GF-D8 (cell line): ENCODE data around the gene ATG13.
"Not testable (repeated sequence)": the region's sequence is repeated elsewhere in the genome, so short reads cannot be mapped to it uniquely, and the experiment has no call there.

Experiments used
- DNase-seq: peaks from one replicate; lab custom pipeline; 2025; lab: John Stamatoyannopoulos, UW

ATG13 gene

DNA sequence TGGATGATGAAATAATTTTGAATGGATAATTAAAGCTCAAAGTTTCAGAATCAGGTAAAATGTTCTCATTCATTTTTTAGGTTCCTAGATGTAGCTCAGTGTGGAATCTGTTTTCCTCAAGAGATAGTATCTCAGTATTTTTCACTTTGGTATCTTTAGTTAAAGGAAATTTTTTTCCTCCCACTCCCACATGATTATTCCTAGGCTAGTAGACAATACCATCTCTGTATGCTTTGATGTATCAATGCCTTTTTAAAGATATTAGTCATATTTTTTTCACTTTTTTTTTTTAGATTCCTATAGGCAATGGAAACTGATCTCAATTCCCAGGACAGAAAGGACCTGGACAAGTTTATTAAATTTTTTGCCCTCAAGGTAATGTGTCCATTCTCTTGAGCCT lies 26.6 kb downstream of the ATG13 start:
- no peak for DNase-seq

DNA sequence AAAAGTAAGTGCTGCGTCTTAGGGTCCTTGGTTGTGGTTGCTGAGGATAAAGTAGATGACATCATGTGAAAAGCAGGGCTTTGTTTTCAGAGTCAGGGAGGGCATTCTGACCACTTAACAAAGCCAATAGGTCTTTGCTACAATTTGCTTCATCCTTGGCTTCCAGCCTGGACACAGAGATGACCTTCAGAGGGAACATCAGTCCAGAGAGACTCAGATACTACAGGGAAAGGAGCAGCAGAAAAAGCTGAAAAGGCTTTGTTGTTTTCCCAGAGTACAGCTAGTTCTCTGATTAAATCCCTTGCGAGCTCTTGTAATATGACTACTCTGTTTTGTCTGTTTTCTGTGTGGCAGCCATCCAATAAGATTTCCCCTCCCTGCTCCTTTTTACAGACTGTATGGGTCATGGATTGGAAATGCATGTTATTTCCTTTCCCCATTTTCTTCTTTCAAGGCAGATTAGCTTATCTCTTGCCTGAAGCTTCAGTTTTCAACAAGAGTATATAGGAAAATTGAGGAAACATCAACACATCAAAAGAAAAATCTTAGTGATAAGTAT lies 31.9 kb downstream of the ATG13 start:
- DNase-seq = no peak

DNA sequence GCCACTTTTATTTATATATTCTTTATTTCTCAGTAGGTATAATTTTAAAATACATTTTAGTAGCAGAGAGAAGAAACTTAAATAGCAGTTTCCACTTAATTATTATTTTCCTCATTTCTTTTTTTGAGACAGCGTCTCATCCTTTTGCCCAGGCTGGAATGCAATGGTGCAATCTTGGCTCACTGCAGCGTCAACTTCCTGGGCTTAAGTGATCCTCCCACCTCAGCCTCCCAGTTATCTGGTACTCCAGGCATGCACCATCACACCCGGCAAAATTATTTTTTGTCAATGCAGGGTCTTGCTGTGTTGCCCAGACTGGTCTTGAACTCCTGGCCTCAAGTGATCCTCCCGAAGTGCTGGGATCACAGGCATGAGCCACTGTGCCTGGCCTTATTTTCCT lies 38.3 kb downstream of the ATG13 start:
- DNase-seq = no peak

- no peak for DNase-seq
Observed at GRCh38 chr11:46657186-46657585, 39.8 kb downstream of the ATG13 start.

GRCh38 chr11:46658259-46658658 lies 40.9 kb downstream of the ATG13 start:
- DNase-seq = peak; percentile 11

DNA sequence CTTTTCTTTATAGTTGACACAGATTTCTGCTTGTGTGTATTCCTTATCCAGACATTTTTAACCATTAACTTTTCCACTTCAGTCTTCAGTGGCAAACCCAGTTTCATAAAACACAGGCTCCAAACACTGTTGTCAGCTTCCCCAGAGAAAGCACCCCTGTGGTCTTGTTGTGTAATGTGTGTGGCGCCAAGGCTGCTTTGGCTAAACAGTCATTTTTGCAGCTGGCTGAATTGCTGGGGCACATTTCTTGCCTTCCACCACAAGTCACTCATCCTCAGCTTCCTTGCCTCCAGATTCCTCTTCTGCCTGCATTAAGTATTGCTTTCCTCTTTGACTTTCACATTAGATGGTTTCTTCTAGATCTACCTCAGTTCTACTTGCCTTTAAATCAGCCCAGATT lies 42.6 kb downstream of the ATG13 start:
- peak; percentile 81 for DNase-seq

- DNase-seq = no peak
Observed at GRCh38 chr11:46661836-46662235, 44.5 kb downstream of the ATG13 start.

DNA sequence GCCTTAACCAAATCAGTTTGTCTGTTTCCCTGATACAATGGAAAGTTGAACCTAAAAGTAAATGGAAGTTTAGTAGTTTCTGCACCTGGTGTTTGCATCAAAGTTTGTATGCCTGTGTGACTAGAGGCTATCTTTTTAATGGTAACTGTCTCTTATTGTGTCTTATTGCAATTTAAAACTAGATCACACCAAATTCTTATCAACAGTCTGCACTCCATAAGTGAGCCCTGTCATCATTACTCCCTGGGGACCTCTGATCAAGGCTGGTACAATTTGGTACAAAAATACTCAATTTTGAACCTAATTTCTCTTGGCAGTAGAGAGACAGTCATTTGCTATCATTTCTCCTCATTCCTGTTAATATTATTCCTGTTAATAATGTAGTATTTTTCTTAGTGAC lies 45.0 kb downstream of the ATG13 start:
- DNase-seq = no peak

DNA sequence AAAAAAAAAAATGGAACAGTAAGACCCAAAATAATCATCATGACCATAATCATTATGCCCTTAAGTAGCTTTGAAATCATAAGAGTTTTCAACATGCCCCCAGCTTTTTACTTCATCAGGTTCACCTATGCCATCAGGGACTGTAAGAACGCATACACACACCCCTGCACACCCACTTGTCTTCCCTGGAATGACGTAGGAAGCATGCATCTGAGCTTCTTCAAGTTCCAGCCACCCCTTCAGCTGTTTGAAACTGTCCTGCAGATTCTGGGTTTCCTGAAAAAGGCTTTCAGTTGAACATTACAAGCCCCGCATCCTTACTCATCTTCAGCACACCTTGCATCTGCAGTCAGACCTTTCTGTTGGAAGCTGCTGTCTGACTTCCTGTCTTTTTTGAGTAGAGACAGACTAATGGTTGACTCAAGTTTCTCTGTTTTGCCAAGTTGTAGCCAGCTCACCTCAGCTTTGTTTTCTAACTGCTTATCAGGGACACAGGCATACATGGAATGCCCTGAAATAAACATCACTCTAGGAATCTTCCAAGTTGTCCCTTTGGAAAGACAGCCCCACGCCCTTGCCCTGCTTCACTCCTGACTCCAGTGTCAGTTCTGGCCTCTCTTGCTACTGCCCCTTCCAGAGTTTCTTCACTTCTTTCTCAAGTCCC lies 46.1 kb downstream of the ATG13 start:
- DNase-seq = no peak

- DNase-seq = no peak
Observed at GRCh38 chr11:46664612-46665011, 47.3 kb downstream of the ATG13 start.

DNA sequence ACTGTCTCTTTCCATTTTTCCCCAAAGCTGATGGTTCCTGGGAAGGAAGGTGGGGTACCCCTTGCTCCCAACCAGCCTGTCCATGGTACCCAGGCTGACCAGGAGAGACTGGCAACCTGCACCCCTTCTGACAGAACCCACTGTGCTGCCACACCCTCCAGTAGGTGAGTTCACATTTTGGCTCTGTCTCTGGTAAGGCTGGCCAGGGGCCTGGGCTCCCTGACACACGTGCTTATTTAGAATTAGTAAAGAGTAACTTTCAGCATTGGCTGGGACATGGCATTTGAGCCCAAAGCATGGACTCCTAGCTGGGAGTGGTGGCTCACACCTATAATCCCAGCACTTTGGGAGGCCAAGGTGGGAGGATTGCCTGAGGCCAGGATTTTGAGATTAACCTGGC lies 48.0 kb downstream of the ATG13 start:
- DNase-seq = no peak

GRCh38 chr11:46666516-46666915 lies 49.2 kb downstream of the ATG13 start:
- no peak for DNase-seq

DNA sequence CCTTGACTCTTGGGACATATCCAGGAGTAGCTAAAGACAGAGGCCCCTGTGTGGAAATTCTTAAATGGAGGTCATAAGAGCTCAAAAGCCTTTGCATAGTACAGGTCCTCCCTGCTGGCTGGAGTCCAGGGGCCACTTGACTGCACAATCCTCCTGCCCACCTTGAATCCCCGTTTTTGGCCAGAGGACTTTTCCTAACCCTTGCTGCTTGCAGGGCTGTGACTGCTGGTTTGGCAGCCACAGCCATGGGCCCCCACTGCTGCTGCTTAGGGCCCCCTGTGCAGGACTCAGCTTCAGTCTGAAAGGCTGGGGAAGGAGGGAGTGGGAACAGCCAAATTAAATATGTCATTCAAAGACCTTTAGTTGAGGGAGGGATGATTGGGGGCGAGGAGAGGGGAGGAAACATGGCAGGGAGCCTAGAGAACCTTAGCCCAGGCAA lies 49.7 kb downstream of the ATG13 start:
- DNase-seq = no peak

DNA sequence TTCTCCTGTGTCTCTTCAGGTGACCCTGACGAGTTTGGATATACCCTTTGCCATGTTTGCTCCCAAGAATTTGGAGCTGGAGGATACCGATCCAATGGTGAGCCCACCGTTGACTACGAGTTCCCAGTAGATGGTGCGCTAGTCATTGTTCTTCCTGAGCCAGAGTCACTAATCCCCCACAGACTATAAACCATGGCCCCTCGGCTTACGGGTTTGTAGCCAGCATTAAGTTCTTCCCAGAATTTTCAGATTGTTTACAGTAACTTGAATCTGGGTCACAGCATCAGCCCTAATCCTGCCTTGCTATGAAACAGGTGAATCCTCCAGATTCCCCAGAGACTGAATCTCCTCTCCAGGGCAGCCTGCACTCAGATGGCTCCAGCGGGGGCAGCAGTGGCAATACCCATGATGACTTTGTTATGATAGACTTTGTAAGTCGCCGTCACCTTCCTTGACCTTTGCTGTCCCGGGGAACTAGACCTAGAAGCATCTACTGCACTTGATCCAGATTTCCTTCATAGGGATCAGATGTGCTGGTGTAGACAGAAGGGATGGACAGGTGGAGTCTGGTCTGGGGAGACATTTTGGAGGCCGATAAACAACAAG lies 51.2 kb downstream of the ATG13 start:
- no peak for DNase-seq

DNA sequence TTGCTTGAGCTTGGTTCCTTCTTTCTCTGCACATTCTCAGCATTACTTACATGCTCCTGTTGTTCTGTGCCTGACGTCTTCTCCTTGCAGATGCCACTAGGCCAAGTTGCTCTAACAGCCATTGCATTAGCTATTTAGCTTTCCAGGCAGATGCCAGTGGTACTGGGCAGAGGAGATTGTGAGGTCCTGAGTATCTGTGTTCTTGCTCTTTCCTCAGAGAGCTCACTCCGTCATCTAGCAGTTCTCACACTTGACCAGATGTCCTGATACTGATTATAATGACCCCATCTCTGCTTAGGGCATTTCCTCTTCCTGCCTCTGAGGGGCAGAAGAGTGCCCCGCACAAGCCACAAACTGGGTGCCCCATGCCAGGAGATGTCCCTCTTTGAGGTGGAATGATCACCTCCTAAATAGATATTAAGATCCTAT lies 52.4 kb downstream of the ATG13 start:
- DNase-seq = peak; percentile 25

- DNase-seq = not testable (repeated sequence)
Observed at GRCh38 chr11:46670521-46670920, 53.2 kb downstream of the ATG13 start.

DNA sequence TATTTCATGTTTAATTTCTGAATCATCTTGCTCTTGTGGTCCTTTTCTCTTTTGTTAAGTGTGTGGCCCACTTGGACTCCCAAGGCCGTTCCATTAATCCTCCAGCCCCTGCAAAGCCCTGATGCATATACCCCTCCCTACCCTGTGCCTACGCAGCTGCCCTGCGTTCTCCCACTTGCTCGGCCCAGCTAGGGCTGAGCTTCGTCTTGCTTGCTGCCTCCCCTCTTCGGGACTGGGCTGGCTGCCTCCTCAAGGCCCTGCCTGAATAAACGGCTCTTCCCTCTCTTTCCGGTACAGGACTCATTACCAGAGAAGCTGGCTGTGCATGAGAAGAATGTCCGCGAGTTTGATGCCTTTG lies 54.6 kb downstream of the ATG13 start:
- no peak for DNase-seq

- DNase-seq = peak; percentile 2
Observed at GRCh38 chr11:46672381-46672839, 55.1 kb downstream of the ATG13 start.

DNA sequence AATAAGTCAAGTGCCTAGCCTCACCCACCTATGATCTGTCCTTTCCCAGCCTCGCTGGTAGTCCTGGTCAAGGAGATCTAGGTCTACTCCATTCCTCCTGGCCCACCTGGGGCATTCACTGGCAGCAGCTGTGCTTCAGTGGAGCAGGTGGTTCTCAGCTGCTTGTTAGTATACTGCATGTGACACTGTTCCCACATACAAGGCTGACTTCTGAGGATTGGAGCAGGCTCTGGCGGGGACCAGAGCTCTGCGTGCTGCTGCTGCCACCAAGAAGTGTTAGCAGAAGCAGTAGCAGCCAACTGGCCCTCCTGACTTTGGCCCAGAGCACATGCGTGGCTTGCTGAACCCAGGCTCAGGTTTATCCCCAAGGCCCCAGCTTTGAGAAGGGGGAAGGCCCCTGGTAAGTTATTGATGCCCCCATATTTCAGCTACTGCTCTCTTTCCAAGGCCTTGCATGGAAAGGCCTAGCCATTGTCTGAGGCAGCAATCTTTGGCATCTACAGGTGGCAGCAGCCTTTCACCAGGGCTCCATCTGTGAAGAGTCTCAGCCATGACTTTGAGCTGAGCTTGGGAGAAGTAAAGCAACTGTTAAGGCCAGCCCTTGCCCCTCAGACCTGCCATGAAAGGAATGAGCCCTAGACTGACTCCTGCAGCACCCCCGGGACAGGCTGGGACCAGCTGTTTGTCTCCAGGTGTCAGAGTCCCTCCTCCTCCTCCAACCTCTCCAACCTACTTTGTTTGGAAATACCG lies 56.5 kb downstream of the ATG13 start:
- no peak for DNase-seq

GRCh38 chr11:46674463-46675287 lies 57.3 kb downstream of the ATG13 start:
- DNase-seq = peak; percentile 78

DNA sequence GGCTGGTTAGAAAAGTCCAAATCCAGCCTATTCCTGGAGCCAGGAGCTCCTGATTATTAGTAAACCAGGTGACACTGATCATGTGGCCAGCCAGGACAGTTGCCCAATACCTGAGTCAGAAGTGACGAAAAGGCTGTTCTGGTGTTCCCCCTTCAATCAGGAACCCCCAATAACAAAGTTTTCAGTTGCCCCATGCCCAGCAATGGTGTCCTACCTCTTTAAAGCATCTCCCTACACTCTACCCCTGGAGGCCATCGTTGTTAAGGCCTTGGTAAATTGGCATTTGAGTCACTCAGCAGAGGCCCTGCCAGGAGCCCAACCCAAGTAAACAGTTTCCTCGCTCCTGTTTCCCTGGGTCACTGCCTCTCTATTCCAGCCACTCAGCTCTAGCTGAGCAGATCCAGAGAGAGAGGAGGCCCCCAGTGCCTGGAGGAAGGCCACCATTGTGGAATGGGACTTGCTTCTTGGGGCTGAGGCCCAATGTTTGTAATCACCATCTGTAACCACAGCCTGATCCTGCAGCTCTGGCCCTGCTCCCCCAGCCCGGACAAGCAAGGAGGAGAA lies 58.0 kb downstream of the ATG13 start:
- DNase-seq = no peak

GRCh38 chr11:46675949-46676348 lies 58.6 kb downstream of the ATG13 start:
- DNase-seq = no peak
